ENCODE measurements around the gene LCLAT1. TPM values are rescaled to one million over a fixed set of nuclear protein-coding genes. Genes with fewer than 3 reads are reported as not detected.

LCLAT1 gene
- total and polyA plus RNA-seq, 2 donors (not counting 1 experiment from before 2014, with no cell fraction given): 5.1 to 21.9 TPM

- no peak overlapping the region for H2AFZ ChIP-seq (ENCODE audit: insufficient read depth, low read depth, low read length, poor library complexity, severe bottlenecking)
- Mint-ChIP-seq H3K27ac (no peak overlapping the region), H3K4me3 (no peak overlapping the region), H3K27me3 (no peaks in the 10 kb centered on the region), H3K9me3 (ENCODE audit: insufficient read depth) (no peaks in the 10 kb centered on the region), H3K4me1 (peaks cover 12% of the 10 kb centered on the region)
- 83% methylated on average over 2 of the region's 4 CpGs for WGBS (ENCODE audit: insufficient coverage)
- H3K27ac ChIP-seq (ENCODE audit: low read length in 2 of 2): no peak overlapping the region
- no peaks in the 10 kb centered on the region for H3K27me3 ChIP-seq (replicated peaks in 1 of 4; ENCODE audit: control extremely low read depth in 1 of 4, control insufficient read depth in 3 of 4, insufficient read depth in 4 of 4, low read length in 3 of 4)
- no peak overlapping the region for H3K9ac ChIP-seq (ENCODE audit: low read length)
- ChIA-PET CTCF (interaction anchor here (0.6 to 2.1 kb wide), 6 partner anchors 9 to 522 kb away, joined by 3 to 9 read pairs (median 4); no protein-coding TSS in a partner anchor), POLR2A (interaction anchor here (0.7 kb wide), 1 partner anchor 454 kb away, joined by 7 read pairs; no protein-coding TSS in a partner anchor)
- no peaks in the 10 kb centered on the region for H3K79me2 ChIP-seq (ENCODE audit: control insufficient read depth, insufficient read depth, low read length)
- H3K4me1 ChIP-seq (ENCODE audit: control insufficient read depth in 2 of 2, insufficient read depth in 2 of 2, low read length in 2 of 2): peaks cover 6 to 13% of the 10 kb centered on the region in 2 donors
- no peak for DNase-seq
- H3K9me3 ChIP-seq (ENCODE audit: control extremely low read depth in 1 of 3, control insufficient read depth in 2 of 3, insufficient read depth in 1 of 3, low read length in 2 of 3): no peaks in the 10 kb centered on the region
- intact Hi-C loops (cut with micrococcal nuclease): no loop called here
- H3K36me3 ChIP-seq (replicated peaks in 1 of 2; ENCODE audit: control extremely low read depth in 1 of 2, control insufficient read depth in 1 of 2, extremely low read depth in 1 of 2, insufficient read depth in 2 of 2, low read length in 1 of 2): no peaks in the 10 kb centered on the region
- no peak overlapping the region for H3K4me2 ChIP-seq (replicated peaks; ENCODE audit: low read depth, low read length, poor library complexity, severe bottlenecking)
- TF ChIP-seq EZH2 (IDR thresholded peaks at IDR 0.05; ENCODE audit: borderline replicate concordance, insufficient read depth, low read depth, low read length, poor library complexity, severe bottlenecking): no peak
- TF ChIP-seq, protein P1, sequence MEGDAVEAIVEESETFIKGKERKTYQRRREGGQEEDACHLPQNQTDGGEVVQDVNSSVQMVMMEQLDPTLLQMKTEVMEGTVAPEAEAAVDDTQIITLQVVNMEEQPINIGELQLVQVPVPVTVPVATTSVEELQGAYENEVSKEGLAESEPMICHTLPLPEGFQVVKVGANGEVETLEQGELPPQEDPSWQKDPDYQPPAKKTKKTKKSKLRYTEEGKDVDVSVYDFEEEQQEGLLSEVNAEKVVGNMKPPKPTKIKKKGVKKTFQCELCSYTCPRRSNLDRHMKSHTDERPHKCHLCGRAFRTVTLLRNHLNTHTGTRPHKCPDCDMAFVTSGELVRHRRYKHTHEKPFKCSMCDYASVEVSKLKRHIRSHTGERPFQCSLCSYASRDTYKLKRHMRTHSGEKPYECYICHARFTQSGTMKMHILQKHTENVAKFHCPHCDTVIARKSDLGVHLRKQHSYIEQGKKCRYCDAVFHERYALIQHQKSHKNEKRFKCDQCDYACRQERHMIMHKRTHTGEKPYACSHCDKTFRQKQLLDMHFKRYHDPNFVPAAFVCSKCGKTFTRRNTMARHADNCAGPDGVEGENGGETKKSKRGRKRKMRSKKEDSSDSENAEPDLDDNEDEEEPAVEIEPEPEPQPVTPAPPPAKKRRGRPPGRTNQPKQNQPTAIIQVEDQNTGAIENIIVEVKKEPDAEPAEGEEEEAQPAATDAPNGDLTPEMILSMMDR (IDR thresholded peaks at IDR 0.05): no peak
- H4K20me1 ChIP-seq (ENCODE audit: control insufficient read depth, insufficient read depth, low read length, poor library complexity, severe bottlenecking): no peaks in the 10 kb centered on the region
- ATAC-seq (ENCODE audit: low read depth): no peak
- H3K4me3 ChIP-seq (ENCODE audit: control extremely low read depth in 1 of 5, extremely low read depth in 1 of 5, insufficient read depth in 1 of 5, low read depth in 2 of 5, low read length in 4 of 5): no peak overlapping the region
Observed at GRCh38 chr2:30686669-30687068, 239.6 kb downstream of the LCLAT1 start.

- intact Hi-C loops (cut with micrococcal nuclease): no loop called here
- POLR2A ChIA-PET: no interaction called here
- H3K9ac ChIP-seq (ENCODE audit: low read length): no peak overlapping the region
- no peak overlapping the region for H3K27ac ChIP-seq (ENCODE audit: low read length in 2 of 2)
- no peaks in the 10 kb centered on the region for H4K20me1 ChIP-seq (ENCODE audit: control insufficient read depth, insufficient read depth, low read length, poor library complexity, severe bottlenecking)
- no peak overlapping the region for H2AFZ ChIP-seq (ENCODE audit: insufficient read depth, low read depth, low read length, poor library complexity, severe bottlenecking)
- H3K27me3 ChIP-seq (replicated peaks in 1 of 4; ENCODE audit: control extremely low read depth in 1 of 4, control insufficient read depth in 3 of 4, insufficient read depth in 4 of 4, low read length in 3 of 4): no peaks in the 10 kb centered on the region
- CTCF ChIA-PET: interaction anchor here (1.0 to 1.7 kb wide), 2 partner anchors 22 to 481 kb away, joined by 3 to 6 read pairs; no protein-coding TSS in a partner anchor
- DNase-seq (no peak), ATAC-seq (ENCODE audit: low read depth) (no peak)
- TF ChIP-seq, protein P1 (IDR thresholded peaks at IDR 0.05): no peak
- TF ChIP-seq EZH2 (IDR thresholded peaks at IDR 0.05; ENCODE audit: borderline replicate concordance, insufficient read depth, low read depth, low read length, poor library complexity, severe bottlenecking): no peak
- no peaks in the 10 kb centered on the region for H3K9me3 ChIP-seq (ENCODE audit: control extremely low read depth in 1 of 3, control insufficient read depth in 2 of 3, insufficient read depth in 1 of 3, low read length in 2 of 3)
- H3K27ac Mint-ChIP-seq: no peak overlapping the region
- H3K27me3 Mint-ChIP-seq: no peaks in the 10 kb centered on the region
- H3K4me3 Mint-ChIP-seq: no peak overlapping the region
- H3K4me1 Mint-ChIP-seq: peaks cover 2% of the 10 kb centered on the region
- WGBS (ENCODE audit: insufficient coverage): 94% methylated on average over 3 of the region's 4 CpGs
- H3K4me3 ChIP-seq (ENCODE audit: control extremely low read depth in 1 of 5, extremely low read depth in 1 of 5, insufficient read depth in 1 of 5, low read depth in 2 of 5, low read length in 4 of 5): no peak overlapping the region
- no peaks in the 10 kb centered on the region for H3K79me2 ChIP-seq (ENCODE audit: control insufficient read depth, insufficient read depth, low read length)
- H3K4me1 ChIP-seq (ENCODE audit: control insufficient read depth in 2 of 2, insufficient read depth in 2 of 2, low read length in 2 of 2): peaks cover 0 to 4% of the 10 kb centered on the region in 2 donors
- no peaks in the 10 kb centered on the region for H3K36me3 ChIP-seq (replicated peaks in 1 of 2; ENCODE audit: control extremely low read depth in 1 of 2, control insufficient read depth in 1 of 2, extremely low read depth in 1 of 2, insufficient read depth in 2 of 2, low read length in 1 of 2)
- no peaks in the 10 kb centered on the region for H3K9me3 Mint-ChIP-seq (ENCODE audit: insufficient read depth)
- H3K4me2 ChIP-seq (replicated peaks; ENCODE audit: low read depth, low read length, poor library complexity, severe bottlenecking): no peak overlapping the region
Observed at GRCh38 chr2:30688956-30689401, 241.9 kb downstream of the LCLAT1 start.

All from B cell (primary cell).